Measurements from ENCODE around the gene VSTM1. TPM values are rescaled to one million over a fixed set of nuclear protein-coding genes. Genes with fewer than 3 reads are reported as not detected.

The VSTM1 gene
- total and polyA plus RNA-seq, 4 donors = 0.07 to 1.3 TPM; not detected in 2

DNA sequence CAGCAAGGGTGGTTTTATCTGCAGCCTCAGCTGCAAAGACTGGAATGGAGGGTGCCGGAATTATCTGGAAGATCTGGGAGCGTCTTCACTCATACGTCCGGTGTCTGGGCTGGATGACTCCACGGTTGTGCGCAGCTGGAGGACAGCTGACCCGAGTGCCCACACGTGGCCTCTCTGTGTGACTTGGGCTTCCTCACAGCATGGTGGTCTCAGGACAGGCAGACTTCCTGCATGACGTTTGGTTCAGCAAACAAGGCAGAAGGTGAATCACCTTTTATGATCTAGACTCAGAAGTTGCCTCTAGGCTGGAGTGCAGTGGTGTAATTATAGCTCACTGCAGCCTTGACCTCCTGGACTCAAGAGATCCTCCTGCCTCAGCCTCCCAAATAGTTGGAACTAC, 39.0 kb downstream of the VSTM1 start:
- Histone ChIP-seq H3K27ac (ENCODE audit: low read depth in 1 of 2, low read length in 2 of 2) (no peak overlapping the region), H3K27me3 (ENCODE audit: control insufficient read depth in 4 of 4, insufficient read depth in 4 of 4, low read length in 3 of 4) (no peaks in the 10 kb centered on the region), H3K4me1 (ENCODE audit: control insufficient read depth in 4 of 4, insufficient read depth in 4 of 4, low read length in 3 of 4) (no peaks in the 10 kb centered on the region), H3K36me3 (ENCODE audit: control insufficient read depth in 4 of 4, insufficient read depth in 3 of 4, low read depth in 1 of 4, low read length in 3 of 4) (no peaks in the 10 kb centered on the region), H3K9me3 (ENCODE audit: control insufficient read depth in 4 of 4, low read length in 3 of 4) (no peaks in the 10 kb centered on the region), H3K9ac (ENCODE audit: low read depth in 1 of 2, low read length in 2 of 2) (no peak overlapping the region), H3K4me3 (ENCODE audit: low read depth in 1 of 3, low read length in 3 of 3) (no peak overlapping the region)
- DNase-seq (ENCODE audit: low spot score) = no peak
- 72% methylated on average over 9 of the region's 9 CpGs for WGBS
- TF ChIP-seq HNF4G (IDR thresholded peaks at IDR 0.05) = no peak
- no peak for TF ChIP-seq FOXA1 (IDR thresholded peaks at IDR 0.05)
- TF ChIP-seq, protein P1, sequence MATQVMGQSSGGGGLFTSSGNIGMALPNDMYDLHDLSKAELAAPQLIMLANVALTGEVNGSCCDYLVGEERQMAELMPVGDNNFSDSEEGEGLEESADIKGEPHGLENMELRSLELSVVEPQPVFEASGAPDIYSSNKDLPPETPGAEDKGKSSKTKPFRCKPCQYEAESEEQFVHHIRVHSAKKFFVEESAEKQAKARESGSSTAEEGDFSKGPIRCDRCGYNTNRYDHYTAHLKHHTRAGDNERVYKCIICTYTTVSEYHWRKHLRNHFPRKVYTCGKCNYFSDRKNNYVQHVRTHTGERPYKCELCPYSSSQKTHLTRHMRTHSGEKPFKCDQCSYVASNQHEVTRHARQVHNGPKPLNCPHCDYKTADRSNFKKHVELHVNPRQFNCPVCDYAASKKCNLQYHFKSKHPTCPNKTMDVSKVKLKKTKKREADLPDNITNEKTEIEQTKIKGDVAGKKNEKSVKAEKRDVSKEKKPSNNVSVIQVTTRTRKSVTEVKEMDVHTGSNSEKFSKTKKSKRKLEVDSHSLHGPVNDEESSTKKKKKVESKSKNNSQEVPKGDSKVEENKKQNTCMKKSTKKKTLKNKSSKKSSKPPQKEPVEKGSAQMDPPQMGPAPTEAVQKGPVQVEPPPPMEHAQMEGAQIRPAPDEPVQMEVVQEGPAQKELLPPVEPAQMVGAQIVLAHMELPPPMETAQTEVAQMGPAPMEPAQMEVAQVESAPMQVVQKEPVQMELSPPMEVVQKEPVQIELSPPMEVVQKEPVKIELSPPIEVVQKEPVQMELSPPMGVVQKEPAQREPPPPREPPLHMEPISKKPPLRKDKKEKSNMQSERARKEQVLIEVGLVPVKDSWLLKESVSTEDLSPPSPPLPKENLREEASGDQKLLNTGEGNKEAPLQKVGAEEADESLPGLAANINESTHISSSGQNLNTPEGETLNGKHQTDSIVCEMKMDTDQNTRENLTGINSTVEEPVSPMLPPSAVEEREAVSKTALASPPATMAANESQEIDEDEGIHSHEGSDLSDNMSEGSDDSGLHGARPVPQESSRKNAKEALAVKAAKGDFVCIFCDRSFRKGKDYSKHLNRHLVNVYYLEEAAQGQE (IDR thresholded peaks at IDR 0.05) = no peak
- no peak for TF ChIP-seq JUND (IDR thresholded peaks at IDR 0.05)
- no peak for TF ChIP-seq EGR1 (IDR thresholded peaks at IDR 0.05; ENCODE audit: low read depth in 2 of 2)
- TF ChIP-seq RXRA (IDR thresholded peaks at IDR 0.05) = no peak
- TF ChIP-seq TAF1 (conservative IDR thresholded peaks at IDR 0.05) = no peak
- TF ChIP-seq NR2F2 (IDR thresholded peaks at IDR 0.05) = no peak
- no peak for TF ChIP-seq FOXA2 (IDR thresholded peaks at IDR 0.05)
- TF ChIP-seq, protein P2, sequence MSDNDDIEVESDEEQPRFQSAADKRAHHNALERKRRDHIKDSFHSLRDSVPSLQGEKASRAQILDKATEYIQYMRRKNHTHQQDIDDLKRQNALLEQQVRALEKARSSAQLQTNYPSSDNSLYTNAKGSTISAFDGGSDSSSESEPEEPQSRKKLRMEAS (IDR thresholded peaks at IDR 0.05) = no peak
- TF ChIP-seq HNF4A (conservative IDR thresholded peaks at IDR 0.05) = no peak
- no peak for TF ChIP-seq RAD21 (IDR thresholded peaks at IDR 0.05)
- TF ChIP-seq, protein P3, sequence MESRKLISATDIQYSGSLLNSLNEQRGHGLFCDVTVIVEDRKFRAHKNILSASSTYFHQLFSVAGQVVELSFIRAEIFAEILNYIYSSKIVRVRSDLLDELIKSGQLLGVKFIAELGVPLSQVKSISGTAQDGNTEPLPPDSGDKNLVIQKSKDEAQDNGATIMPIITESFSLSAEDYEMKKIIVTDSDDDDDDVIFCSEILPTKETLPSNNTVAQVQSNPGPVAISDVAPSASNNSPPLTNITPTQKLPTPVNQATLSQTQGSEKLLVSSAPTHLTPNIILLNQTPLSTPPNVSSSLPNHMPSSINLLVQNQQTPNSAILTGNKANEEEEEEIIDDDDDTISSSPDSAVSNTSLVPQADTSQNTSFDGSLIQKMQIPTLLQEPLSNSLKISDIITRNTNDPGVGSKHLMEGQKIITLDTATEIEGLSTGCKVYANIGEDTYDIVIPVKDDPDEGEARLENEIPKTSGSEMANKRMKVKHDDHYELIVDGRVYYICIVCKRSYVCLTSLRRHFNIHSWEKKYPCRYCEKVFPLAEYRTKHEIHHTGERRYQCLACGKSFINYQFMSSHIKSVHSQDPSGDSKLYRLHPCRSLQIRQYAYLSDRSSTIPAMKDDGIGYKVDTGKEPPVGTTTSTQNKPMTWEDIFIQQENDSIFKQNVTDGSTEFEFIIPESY (IDR thresholded peaks at IDR 0.05) = no peak
- TF ChIP-seq, protein P4, sequence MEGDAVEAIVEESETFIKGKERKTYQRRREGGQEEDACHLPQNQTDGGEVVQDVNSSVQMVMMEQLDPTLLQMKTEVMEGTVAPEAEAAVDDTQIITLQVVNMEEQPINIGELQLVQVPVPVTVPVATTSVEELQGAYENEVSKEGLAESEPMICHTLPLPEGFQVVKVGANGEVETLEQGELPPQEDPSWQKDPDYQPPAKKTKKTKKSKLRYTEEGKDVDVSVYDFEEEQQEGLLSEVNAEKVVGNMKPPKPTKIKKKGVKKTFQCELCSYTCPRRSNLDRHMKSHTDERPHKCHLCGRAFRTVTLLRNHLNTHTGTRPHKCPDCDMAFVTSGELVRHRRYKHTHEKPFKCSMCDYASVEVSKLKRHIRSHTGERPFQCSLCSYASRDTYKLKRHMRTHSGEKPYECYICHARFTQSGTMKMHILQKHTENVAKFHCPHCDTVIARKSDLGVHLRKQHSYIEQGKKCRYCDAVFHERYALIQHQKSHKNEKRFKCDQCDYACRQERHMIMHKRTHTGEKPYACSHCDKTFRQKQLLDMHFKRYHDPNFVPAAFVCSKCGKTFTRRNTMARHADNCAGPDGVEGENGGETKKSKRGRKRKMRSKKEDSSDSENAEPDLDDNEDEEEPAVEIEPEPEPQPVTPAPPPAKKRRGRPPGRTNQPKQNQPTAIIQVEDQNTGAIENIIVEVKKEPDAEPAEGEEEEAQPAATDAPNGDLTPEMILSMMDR (IDR thresholded peaks at IDR 0.05; ENCODE audit: low read depth, low read length, missing input control) = no peak
- TF ChIP-seq, protein P5, sequence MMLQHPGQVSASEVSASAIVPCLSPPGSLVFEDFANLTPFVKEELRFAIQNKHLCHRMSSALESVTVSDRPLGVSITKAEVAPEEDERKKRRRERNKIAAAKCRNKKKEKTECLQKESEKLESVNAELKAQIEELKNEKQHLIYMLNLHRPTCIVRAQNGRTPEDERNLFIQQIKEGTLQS (IDR thresholded peaks at IDR 0.05) = no peak
- no peak for TF ChIP-seq GABPA (IDR thresholded peaks at IDR 0.05 in 1 of 2, conservative IDR thresholded peaks at IDR 0.05 in 1 of 2)
- TF ChIP-seq YY1 (IDR thresholded peaks at IDR 0.05) = no peak
- no peak for TF ChIP-seq SP1 (IDR thresholded peaks at IDR 0.05)
